Ascending aorta (tissue), 2 donors: ENCODE measurements around the gene GALNT17. TPM values are rescaled to one million over a fixed set of nuclear protein-coding genes. Genes with fewer than 3 reads are reported as not detected.

Experiments
- DNase-seq, 2 donors: peaks; one replicate each; pipeline ENCODE4 v3.0.0-alpha.2; 2019; ENCODE audit warnings: low spot score in 2 of 2
- H3K27ac ChIP-seq, 2 donors: fragments of 200-600 bp; sonication (generic); one replicate each; pipeline ENCODE4 v1.5.1; 2016 to 2017; ENCODE audit warnings: mild to moderate bottlenecking in 1 of 2
- H3K27me3 ChIP-seq: fragments of 200-600 bp; sonication (generic); one replicate; pipeline ENCODE4 v1.5.1; 2017
- H3K36me3 ChIP-seq, 2 donors: fragments of 200-600 bp; sonication (generic); one replicate each; pipeline ENCODE4 v1.5.1; 2016
- H3K4me1 ChIP-seq, 2 donors: fragments of 200-600 bp; sonication (generic); one replicate each; pipeline ENCODE4 v1.5.1; 2016 to 2017; ENCODE audit warnings: mild to moderate bottlenecking in 1 of 2
- H3K4me3 ChIP-seq, 2 donors: fragments of 200-600 bp; sonication (generic); one replicate each; pipeline ENCODE4 v1.5.1; 2016 to 2017; ENCODE audit warnings: mild to moderate bottlenecking in 1 of 2
- H3K9me3 ChIP-seq, 2 donors: fragments of 200-600 bp; sonication (generic); one replicate each; pipeline ENCODE4 v1.5.1; 2016
- CTCF ChIP-seq, 3 experiments: fragments of 200-600 bp in 2 of 3; fragments of 450-650 bp in 1 of 3; sonication (generic) in 2 of 3; IDR thresholded peaks; one replicate each; pipeline ENCODE4 v1.5.1; 2016 to 2019; ENCODE audit warnings: antibody characterized with exemption in 3 of 3, mild to moderate bottlenecking in 1 of 3, moderate library complexity in 1 of 3
- intact Hi-C: fragments of 100-400 bp; cut with DNase I; formaldehyde crosslinking; loops from one replicate; pipeline ENCODE4 v1.15.1; 2023
- total RNA-seq: library from RNA; depleted of rRNA; stranded (reverse); fragments of >200 nt; gene quantifications from one replicate; pipeline ENCODE4 v1.1.0, GENCODE V29; 2016

GALNT17 gene
- total RNA-seq, 1 donor from 2014 or later: 29.8 TPM

GRCh38 chr7:71443191-71443530 lies 311.2 kb downstream of the GALNT17 start:
- Histone ChIP-seq H3K27me3 (no peaks in the 10 kb centered on the region), H3K27ac (no peak overlapping the region), H3K4me3 (no peak overlapping the region), H3K9me3 (no peaks in the 10 kb centered on the region), H3K4me1 (no peaks in the 10 kb centered on the region), H3K36me3 (no peaks in the 10 kb centered on the region)
- no peak for TF ChIP-seq CTCF (IDR thresholded peaks at IDR 0.05)
- no peak for DNase-seq
- intact Hi-C loops: no loop called here

GRCh38 chr7:71444130-71444529 lies 312.2 kb downstream of the GALNT17 start:
- no peaks in the 10 kb centered on the region for H3K36me3 ChIP-seq
- intact Hi-C loops: no loop called here
- DNase-seq: no peak
- H3K27me3 ChIP-seq: no peaks in the 10 kb centered on the region
- no peak overlapping the region for H3K27ac ChIP-seq
- no peak overlapping the region for H3K4me3 ChIP-seq
- no peaks in the 10 kb centered on the region for H3K4me1 ChIP-seq
- no peaks in the 10 kb centered on the region for H3K9me3 ChIP-seq
- no peak for TF ChIP-seq CTCF (IDR thresholded peaks at IDR 0.05)

- TF ChIP-seq CTCF (IDR thresholded peaks at IDR 0.05): no peak
- no peak for DNase-seq
- Histone ChIP-seq H3K27me3 (no peaks in the 10 kb centered on the region), H3K4me1 (no peaks in the 10 kb centered on the region), H3K27ac (no peak overlapping the region), H3K4me3 (no peak overlapping the region), H3K9me3 (no peaks in the 10 kb centered on the region), H3K36me3 (no peaks in the 10 kb centered on the region)
- intact Hi-C loops: no loop called here
Observed at GRCh38 chr7:71453630-71454029, 321.7 kb downstream of the GALNT17 start.

- Histone ChIP-seq H3K36me3 (no peaks in the 10 kb centered on the region), H3K4me1 (no peaks in the 10 kb centered on the region), H3K27ac (no peak overlapping the region), H3K4me3 (no peak overlapping the region), H3K9me3 (no peaks in the 10 kb centered on the region), H3K27me3 (no peaks in the 10 kb centered on the region)
- intact Hi-C loops: no loop called here
- TF ChIP-seq CTCF (IDR thresholded peaks at IDR 0.05): no peak
- DNase-seq: no peak
Observed at GRCh38 chr7:71454981-71455380, 323.0 kb downstream of the GALNT17 start.

- intact Hi-C loops: no loop called here
- Histone ChIP-seq H3K27ac (no peak overlapping the region), H3K4me3 (no peak overlapping the region), H3K4me1 (no peaks in the 10 kb centered on the region), H3K9me3 (no peaks in the 10 kb centered on the region), H3K36me3 (no peaks in the 10 kb centered on the region), H3K27me3 (no peaks in the 10 kb centered on the region)
- no peak for DNase-seq
- no peak for TF ChIP-seq CTCF (IDR thresholded peaks at IDR 0.05)
Observed at GRCh38 chr7:71457021-71457420, 325.1 kb downstream of the GALNT17 start.

GRCh38 chr7:71457846-71458590 lies 326.1 kb downstream of the GALNT17 start:
- TF ChIP-seq CTCF (IDR thresholded peaks at IDR 0.05): no peak

More at GRCh38 chr7:71457846-71458590, 326.1 kb downstream of the GALNT17 start:
- no peak for DNase-seq
- Histone ChIP-seq H3K27me3 (no peaks in the 10 kb centered on the region), H3K27ac (no peak overlapping the region), H3K9me3 (no peaks in the 10 kb centered on the region), H3K4me3 (no peak overlapping the region), H3K4me1 (no peaks in the 10 kb centered on the region), H3K36me3 (no peaks in the 10 kb centered on the region)
- intact Hi-C loops: no loop called here
